Coronary artery (tissue), 2 donors: Measurements from ENCODE around the gene LRFN5.

ENCODE experiments used
- DNase-seq: peaks from one replicate; pipeline ENCODE4 v3.0.0-alpha.2; 2017; ENCODE audit warnings: low spot score
- H3K27ac ChIP-seq, 2 donors: fragments of 200-600 bp; sonication (generic); one replicate each; pipeline ENCODE4 v1.5.1; 2016 to 2019
- H3K4me3 ChIP-seq: fragments of 200-600 bp; sonication (generic); 2 replicates; pipeline ENCODE4 v1.5.1; 2016; ENCODE audit warnings: mild to moderate bottlenecking, moderate library complexity
- CTCF ChIP-seq: fragments of 200-600 bp; sonication (generic); IDR thresholded peaks from one replicate; pipeline ENCODE4 v1.5.1; 2019; ENCODE audit warnings: antibody characterized with exemption

The LRFN5 gene

DNA sequence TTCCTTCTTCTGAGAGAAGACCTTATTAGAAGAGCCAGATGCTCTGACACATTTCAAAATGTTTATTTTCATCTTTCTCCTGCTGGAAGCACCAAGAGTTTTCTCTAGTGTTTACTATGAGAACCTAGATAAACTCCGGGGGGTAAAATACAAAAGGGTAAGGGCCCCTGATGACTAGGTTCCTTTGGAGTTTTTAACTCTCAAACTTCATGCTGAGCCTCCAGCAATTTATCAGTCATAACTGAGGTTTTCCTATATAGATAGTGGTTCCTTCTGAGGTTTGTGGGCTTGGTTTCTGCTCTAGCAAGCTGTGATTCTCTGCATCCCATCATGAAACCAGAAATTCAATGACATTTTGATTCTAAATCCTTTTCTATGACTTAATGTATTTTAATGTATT lies 210.9 kb downstream of the LRFN5 start:
- Histone ChIP-seq H3K27ac (no peak overlapping the region), H3K4me3 (no peak overlapping the region)
- no peak for TF ChIP-seq CTCF
- no peak for DNase-seq

- TF ChIP-seq CTCF, result no peak
- DNase-seq, result no peak
- H3K4me3 ChIP-seq, result no peak overlapping the region
- no peak overlapping the region for H3K27ac ChIP-seq
Observed at GRCh38 chr14:41824441-41824840, 217.8 kb downstream of the LRFN5 start.

DNA sequence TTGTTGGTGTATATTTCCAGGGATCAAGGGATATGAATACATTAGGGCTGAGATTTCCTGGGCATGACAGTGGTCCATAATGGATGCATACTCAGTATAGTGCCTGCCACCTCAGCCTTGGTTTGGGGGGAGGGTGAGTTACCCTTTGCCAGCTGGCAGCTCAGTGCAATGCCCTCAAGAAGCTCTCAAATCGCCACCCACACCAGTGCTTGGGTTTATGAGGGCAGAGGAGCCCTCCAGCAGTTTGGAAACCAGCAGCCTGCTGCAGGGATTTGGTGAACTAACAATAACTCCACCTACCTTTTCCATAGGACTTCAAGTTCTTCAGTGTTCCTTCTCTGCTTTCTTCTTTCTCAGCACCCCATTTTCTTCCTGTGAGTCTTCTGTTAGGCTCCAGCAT lies 218.9 kb downstream of the LRFN5 start:
- TF ChIP-seq CTCF, result no peak
- H3K4me3 ChIP-seq, result no peak overlapping the region
- H3K27ac ChIP-seq, result no peak overlapping the region
- no peak for DNase-seq

DNA sequence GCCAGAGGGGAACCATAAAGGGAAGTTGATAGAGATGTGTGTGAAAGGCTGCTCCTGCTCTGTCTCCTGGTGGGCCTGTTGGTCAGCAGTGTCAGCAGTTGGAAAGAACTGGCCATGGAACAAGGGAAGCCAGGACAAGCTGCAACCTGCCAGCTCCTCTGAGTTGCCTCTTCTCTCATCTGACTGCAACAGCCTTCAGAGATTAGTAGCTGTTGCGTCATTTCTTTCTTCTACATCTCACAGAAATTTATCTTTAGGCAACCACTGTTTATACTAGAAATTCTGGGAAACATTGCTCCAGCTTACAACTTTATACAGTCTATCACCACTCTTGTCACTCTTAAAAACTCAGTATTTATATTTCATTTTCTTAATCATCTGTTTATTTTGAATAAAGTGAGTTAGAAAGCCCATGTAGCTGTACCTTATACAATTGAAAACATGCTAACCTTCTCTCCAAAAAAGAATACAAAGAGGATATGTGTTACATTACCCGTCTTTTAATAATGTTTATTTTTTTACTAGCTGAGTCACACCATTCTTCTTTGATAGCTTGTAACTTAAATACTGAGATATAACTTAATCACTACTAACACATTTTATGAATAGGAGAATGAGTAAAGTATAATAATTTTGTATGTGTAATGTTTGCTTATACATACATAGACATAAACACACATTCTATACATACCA lies 224.2 kb downstream of the LRFN5 start:
- Histone ChIP-seq H3K4me3 (no peak overlapping the region), H3K27ac (no peak overlapping the region)
- TF ChIP-seq CTCF, result no peak
- DNase-seq, result no peak

GRCh38 chr14:41839661-41840060 lies 233.0 kb downstream of the LRFN5 start:
- no peak overlapping the region for H3K27ac ChIP-seq
- no peak for TF ChIP-seq CTCF
- no peak overlapping the region for H3K4me3 ChIP-seq
- no peak for DNase-seq

- no peak overlapping the region for H3K4me3 ChIP-seq
- DNase-seq, result no peak
- TF ChIP-seq CTCF, result no peak
- H3K27ac ChIP-seq, result no peak overlapping the region
Observed at GRCh38 chr14:41859336-41859735, 252.7 kb downstream of the LRFN5 start.

DNA sequence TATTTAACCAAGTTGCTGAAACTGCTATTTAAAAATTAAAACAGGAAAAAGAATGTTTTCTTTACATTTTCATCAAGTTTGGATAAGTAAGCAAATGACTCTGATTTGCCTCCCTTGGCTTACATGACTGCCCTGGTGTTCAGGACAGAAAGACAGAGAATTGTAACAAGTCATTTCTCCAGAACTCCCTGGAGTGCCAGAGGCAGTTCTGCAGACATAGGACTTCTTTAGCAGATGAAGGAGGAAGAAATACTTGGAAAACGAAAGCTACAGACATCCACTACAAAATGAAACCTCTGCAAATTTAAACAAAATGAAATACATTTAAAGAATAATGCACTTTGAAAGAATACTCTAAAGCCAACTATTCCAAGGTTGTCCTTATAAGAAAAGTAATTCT lies 253.9 kb downstream of the LRFN5 start:
- no peak overlapping the region for H3K4me3 ChIP-seq
- H3K27ac ChIP-seq, result no peak overlapping the region
- no peak for TF ChIP-seq CTCF
- no peak for DNase-seq
